ENCODE data around the gene NSFL1C.

The NSFL1C gene

DNA sequence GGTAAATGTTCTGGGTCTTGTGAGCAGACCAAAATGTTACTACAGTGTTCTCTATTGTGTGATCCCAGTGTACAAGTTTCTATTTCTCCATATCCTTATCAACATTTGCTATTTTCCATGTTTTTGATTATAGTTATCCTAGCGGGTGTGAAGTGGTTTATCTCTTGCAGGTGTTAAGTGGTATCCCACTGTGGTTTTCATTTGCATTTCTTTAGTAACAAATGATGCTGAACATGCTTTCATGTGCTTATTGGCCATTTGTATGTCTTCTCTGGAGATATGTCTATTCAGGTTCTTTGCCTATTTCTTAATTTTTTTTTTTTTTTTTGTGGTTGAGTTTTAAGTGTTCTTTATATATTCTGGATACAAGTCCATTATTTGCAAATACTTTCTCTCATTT, 35.5 kb downstream of the NSFL1C start:
- no peak overlapping the region for H3K4me3 Mint-ChIP-seq
- no peak overlapping the region for H3K27ac Mint-ChIP-seq
- H3K4me1 Mint-ChIP-seq (ENCODE audit: low read depth) = peaks cover 19% of the 10 kb centered on the region
- H3K36me3 Mint-ChIP-seq = peaks cover 3% of the 10 kb centered on the region
- no peaks in the 10 kb centered on the region for H3K27me3 Mint-ChIP-seq
- H3K9me3 Mint-ChIP-seq (ENCODE audit: low read depth) = no peaks in the 10 kb centered on the region

DNA sequence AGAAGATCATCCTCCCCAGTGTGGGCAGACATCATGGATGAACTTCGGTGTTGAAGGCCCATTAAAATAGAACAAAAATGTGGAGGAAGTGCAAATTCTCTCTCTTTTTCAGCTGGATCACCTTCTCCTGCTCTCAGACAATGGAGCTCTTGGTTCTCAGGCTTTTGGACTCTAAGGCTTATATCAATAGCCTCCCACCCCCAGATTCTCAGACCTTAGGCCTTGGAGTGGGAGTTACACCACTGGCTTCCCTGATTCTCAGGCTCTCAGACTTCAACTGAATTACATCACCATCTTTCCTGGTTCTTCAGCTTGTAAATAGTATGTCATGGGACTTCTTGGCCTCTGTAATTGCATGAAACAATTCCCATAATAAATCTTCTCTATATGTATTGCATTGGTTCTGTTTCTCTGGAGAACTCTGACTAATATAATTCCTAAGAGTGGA, 36.6 kb downstream of the NSFL1C start:
- Mint-ChIP-seq H3K4me3 (no peak overlapping the region), H3K27me3 (no peaks in the 10 kb centered on the region), H3K4me1 (ENCODE audit: low read depth) (peaks cover 12% of the 10 kb centered on the region), H3K36me3 (peaks cover 3% of the 10 kb centered on the region), H3K9me3 (ENCODE audit: low read depth) (no peaks in the 10 kb centered on the region), H3K27ac (no peak overlapping the region)

DNA sequence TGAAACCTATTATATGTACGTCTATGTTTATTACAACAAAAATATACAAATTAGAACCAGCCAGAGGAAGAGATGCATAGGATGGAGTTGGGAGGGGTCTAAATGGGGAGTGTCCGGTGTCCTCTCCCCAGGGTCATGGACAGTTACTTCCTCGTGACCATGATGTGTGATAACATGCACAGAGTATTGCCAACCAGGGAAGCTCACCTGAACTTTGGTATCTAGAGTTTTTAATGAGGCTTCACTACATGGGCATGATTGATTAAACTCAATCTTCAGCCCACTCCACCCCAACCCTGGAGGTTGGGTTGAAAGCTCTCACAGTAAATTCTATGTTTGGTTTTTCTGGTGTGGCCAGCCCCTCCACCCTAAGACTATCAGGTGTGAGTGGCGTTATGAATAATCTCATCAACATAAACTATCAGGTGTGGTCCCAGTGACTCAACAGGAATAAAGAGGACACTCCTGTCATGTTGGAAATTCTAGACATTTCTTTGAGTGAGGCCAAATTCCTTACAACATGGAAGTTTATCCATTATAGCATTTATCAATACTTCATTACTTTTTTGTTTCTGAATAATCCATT, 37.4 kb downstream of the NSFL1C start:
- no peaks in the 10 kb centered on the region for H3K36me3 Mint-ChIP-seq
- H3K4me3 Mint-ChIP-seq = no peak overlapping the region
- H3K27me3 Mint-ChIP-seq = no peaks in the 10 kb centered on the region
- no peaks in the 10 kb centered on the region for H3K9me3 Mint-ChIP-seq (ENCODE audit: low read depth)
- peaks cover 5% of the 10 kb centered on the region for H3K4me1 Mint-ChIP-seq (ENCODE audit: low read depth)
- no peak overlapping the region for H3K27ac Mint-ChIP-seq

DNA sequence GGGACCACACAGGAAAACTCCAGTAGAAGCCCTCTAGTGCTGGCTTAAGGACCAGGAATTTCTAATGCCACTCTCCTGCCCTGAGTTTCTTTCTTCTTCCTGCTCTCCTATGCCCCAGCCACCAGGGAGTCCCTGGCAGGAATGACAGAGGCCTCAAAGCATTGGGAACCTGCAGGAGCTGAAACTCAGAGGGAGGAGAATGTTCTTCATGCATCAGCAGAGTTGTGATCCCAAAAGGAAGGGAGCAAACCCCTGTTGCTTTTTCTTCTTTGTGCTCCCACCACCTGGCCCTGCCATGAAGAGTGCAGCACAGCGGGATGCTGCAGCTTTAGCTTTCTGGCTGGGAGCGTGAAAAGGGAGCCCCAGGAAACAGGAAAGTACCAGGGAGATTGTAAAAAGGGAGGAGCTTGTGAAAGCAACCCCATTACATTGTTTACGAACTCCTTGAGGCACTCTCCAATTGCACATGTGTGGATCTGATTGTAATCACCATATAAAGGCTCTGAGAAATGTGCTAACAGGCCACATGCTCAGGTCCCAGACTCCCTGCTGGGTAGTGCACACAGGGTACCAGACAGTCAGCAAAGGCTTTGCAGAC, 39.1 kb downstream of the NSFL1C start:
- Mint-ChIP-seq H3K36me3 (no peaks in the 10 kb centered on the region), H3K4me3 (no peak overlapping the region), H3K9me3 (ENCODE audit: low read depth) (no peaks in the 10 kb centered on the region), H3K27ac (no peak overlapping the region), H3K27me3 (no peaks in the 10 kb centered on the region), H3K4me1 (ENCODE audit: low read depth) (peaks cover 9% of the 10 kb centered on the region)

DNA sequence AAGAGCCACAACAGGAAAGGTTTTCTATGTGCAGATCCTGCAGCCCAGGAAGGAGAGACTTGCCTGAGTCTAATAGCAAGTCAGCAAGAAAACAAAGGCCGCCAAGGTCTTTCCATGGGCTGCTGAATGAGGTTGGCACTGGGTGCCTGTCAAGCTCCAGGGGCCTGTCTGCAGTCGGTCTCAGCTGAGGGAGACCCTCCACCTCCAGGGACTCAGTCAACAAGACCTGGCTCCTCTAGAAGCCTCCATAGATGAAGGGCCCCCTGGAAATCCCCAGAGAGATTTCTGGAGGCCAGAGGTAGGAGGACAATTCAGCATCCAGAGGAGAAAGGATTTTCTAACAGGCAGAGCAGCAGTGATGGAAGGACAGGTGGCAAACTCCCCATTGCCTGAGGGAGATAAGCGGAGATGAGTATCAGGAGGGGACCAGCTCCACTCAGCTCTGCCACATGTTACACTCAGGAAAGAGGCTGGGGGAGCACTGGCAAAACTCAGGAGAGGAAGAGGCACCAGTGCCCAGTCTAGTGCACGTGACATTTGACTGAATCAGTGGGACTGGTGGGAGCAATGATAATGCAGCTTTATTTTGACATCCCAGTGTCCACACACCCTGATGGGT, 40.3 kb downstream of the NSFL1C start:
- Mint-ChIP-seq H3K27ac (peak overlapping the region; percentile 28), H3K9me3 (ENCODE audit: low read depth) (no peaks in the 10 kb centered on the region), H3K36me3 (no peaks in the 10 kb centered on the region), H3K27me3 (no peaks in the 10 kb centered on the region), H3K4me3 (no peak overlapping the region), H3K4me1 (ENCODE audit: low read depth) (peaks cover 9% of the 10 kb centered on the region)

DNA sequence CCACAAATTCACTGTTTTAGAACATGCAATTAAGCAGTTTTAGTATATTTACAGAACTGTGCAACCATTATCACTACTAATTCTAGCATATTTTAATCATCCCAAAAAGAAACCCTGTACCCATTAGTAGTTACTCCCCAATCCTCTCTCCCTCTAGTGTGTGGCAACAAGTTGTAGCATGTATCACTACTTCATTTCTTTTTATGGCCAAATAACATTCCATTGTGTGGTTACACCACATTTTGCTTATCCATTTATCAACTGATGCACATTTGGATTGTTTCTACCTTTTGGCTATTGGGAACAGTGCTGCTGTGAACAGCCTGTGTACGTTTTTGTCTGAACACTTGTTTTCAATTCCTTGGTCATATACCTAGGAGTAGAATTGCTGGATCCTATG, 42.3 kb downstream of the NSFL1C start:
- Mint-ChIP-seq H3K4me1 (ENCODE audit: low read depth) (peaks cover 9% of the 10 kb centered on the region), H3K27me3 (no peaks in the 10 kb centered on the region), H3K36me3 (peaks cover 4% of the 10 kb centered on the region), H3K9me3 (ENCODE audit: low read depth) (peaks cover 6% of the 10 kb centered on the region), H3K27ac (no peak overlapping the region), H3K4me3 (no peak overlapping the region)

DNA sequence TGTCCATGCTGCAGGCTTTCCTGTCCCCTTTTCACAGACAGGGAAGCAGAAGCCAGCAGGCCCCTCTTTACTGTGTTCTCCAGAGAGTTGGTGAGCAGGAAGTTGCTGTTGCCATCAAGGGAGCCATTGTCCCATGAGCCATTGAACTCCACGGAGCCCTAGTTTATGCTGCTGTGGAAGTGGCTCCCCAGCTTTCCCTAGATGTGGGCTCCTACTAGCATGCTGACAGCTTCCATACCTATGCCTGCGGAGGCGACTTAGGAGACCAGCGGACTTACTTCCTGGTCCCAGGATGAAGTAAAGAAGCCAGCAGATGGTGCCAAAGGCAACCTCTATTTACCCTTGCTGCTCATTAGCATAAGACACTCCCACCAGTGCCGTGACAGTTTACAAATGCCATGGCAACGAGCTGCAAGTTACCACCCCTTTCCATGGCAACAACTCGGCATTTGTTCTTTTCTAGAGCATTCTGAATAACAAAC, 43.0 kb downstream of the NSFL1C start:
- H3K36me3 Mint-ChIP-seq = peaks cover 7% of the 10 kb centered on the region
- H3K27me3 Mint-ChIP-seq = no peaks in the 10 kb centered on the region
- peaks cover 10% of the 10 kb centered on the region for H3K9me3 Mint-ChIP-seq (ENCODE audit: low read depth)
- no peak overlapping the region for H3K27ac Mint-ChIP-seq
- H3K4me3 Mint-ChIP-seq = no peak overlapping the region
- H3K4me1 Mint-ChIP-seq (ENCODE audit: low read depth) = peaks cover 9% of the 10 kb centered on the region

DNA sequence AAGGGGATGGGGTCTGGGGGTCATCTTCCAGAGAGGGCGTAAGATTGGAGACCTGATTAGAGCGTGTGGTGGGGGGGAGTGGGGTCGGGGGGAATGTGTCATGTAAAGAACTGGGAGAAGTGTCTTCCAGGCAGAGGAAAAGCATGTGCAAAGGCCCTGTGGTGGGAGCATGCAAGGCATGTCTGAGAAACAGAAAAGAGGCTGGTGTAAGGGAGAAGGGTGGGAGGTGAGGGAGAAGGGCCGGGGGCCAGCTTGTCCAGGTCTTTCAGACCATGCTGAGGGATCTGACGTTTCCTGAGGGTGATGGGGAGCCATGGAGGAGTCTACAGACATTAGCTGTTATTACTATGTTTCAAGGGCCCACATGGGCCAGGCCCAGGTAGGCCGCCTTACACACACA, 43.4 kb downstream of the NSFL1C start:
- Mint-ChIP-seq H3K27me3 (no peaks in the 10 kb centered on the region), H3K4me1 (ENCODE audit: low read depth) (peaks cover 9% of the 10 kb centered on the region), H3K9me3 (ENCODE audit: low read depth) (peaks cover 12% of the 10 kb centered on the region), H3K27ac (no peak overlapping the region), H3K36me3 (peaks cover 7% of the 10 kb centered on the region), H3K4me3 (no peak overlapping the region)

DNA sequence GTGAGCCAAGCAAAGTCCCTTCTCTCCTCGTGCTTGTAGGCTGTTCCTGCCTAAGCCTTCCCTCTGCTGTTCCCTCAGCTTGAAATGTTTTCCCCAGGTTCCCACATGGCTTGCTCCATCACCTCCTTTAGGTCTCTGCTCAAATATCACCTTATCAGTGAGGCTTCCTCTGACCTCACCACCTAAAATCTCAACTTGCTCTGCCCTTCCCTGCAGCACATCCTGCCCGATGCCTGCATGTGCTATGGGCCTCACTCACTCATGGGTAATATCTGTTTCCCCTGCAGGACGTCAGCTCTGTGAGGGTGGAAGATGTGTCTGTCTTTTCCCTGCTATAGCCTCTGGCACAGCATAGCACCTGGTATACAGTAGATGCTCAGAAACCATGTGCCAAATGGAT, 43.9 kb downstream of the NSFL1C start:
- no peak overlapping the region for H3K4me3 Mint-ChIP-seq
- no peaks in the 10 kb centered on the region for H3K27me3 Mint-ChIP-seq
- H3K27ac Mint-ChIP-seq = no peak overlapping the region
- peaks cover 9% of the 10 kb centered on the region for H3K4me1 Mint-ChIP-seq (ENCODE audit: low read depth)
- peaks cover 12% of the 10 kb centered on the region for H3K9me3 Mint-ChIP-seq (ENCODE audit: low read depth)
- H3K36me3 Mint-ChIP-seq = peaks cover 7% of the 10 kb centered on the region

DNA sequence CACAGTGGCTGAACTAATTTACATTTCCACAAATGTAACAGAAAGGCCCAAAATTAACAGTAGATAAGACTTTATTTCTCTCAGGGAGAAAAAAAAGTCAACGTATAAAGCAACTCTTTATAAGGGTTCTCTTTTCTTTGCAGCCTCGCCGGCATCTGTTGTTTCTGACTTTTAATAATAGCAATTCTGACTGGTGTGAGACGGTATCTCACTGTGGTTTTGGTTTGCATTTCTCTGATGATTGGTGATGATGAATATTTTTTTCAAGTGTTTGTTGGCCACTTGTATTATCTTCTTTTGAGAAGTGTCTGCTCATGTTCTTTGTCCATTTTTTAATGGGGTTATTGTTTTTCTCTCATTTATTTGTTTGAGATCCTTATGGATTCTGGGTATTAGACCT, 46.6 kb downstream of the NSFL1C start:
- Mint-ChIP-seq H3K4me1 (ENCODE audit: low read depth) (peaks cover 5% of the 10 kb centered on the region), H3K4me3 (no peak overlapping the region), H3K27ac (no peak overlapping the region), H3K9me3 (ENCODE audit: low read depth) (peaks cover 12% of the 10 kb centered on the region), H3K27me3 (no peaks in the 10 kb centered on the region), H3K36me3 (peaks cover 7% of the 10 kb centered on the region)

DNA sequence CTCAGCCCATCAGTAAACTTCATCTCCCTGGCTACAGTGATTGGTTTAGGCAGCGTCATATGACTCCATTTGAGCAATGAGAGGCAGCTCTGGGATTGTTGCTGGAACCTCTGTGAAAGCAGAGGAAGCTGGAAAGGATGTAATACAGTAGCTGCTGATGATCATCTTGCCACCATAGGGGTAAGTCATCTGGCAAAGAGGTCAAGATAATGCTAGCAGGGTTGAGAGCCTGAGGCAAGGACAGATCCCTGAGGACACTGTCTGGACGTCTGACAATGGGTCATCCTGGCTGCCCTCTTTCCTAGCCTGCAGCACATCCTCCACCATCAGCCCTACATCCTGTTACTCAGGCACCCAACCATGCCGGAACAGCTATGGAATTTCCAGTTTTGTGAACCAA, 48.3 kb downstream of the NSFL1C start:
- Mint-ChIP-seq H3K27ac (no peak overlapping the region), H3K27me3 (no peaks in the 10 kb centered on the region), H3K4me1 (ENCODE audit: low read depth) (peaks cover 5% of the 10 kb centered on the region), H3K4me3 (no peak overlapping the region), H3K9me3 (ENCODE audit: low read depth) (peaks cover 12% of the 10 kb centered on the region), H3K36me3 (peaks cover 7% of the 10 kb centered on the region)

DNA sequence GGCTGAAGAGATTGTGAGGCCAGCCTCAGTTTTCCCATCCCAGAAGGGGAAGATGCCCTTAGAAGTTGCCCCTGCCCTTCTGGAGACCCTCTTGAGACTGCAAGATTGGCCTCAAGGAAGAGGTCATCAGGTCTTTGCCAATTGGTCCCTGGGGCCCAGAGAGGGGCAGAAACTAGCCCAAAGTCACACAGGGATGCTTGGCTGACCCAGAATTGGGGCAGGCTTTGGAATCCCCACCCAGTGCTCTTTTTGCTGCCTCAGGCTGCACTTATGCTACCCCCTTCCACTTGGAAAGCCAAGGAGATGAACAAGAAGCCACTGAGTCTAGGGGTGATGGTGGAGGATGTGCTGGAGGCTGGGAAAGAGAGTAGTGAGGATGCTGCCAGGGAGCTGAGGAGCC, 48.9 kb downstream of the NSFL1C start:
- H3K27ac Mint-ChIP-seq = no peak overlapping the region
- H3K4me3 Mint-ChIP-seq = no peak overlapping the region
- no peaks in the 10 kb centered on the region for H3K27me3 Mint-ChIP-seq
- peaks cover 12% of the 10 kb centered on the region for H3K9me3 Mint-ChIP-seq (ENCODE audit: low read depth)
- peaks cover 7% of the 10 kb centered on the region for H3K36me3 Mint-ChIP-seq
- H3K4me1 Mint-ChIP-seq (ENCODE audit: low read depth) = peaks cover 2% of the 10 kb centered on the region

DNA sequence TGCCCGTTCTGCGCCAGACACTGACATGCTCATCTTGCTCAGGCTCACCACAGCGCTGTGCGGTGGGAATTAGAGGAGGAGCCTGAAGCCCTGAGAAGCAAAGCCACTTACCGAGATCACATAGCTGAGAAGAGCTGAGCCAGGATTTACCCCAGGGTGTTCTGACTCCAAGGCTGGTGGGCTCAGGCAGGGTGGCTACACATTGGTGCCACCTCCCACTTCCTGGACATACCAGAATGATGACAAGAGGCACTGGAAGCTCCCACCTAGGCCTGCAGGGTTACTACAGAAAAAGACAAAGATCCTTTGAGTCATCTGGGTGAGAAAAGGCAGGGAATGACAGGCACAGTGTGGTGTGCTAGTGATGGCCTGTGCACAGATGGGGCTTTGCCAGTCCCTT, 49.4 kb downstream of the NSFL1C start:
- Mint-ChIP-seq H3K36me3 (peaks cover 7% of the 10 kb centered on the region), H3K27ac (no peak overlapping the region), H3K9me3 (ENCODE audit: low read depth) (peaks cover 12% of the 10 kb centered on the region)

DNA sequence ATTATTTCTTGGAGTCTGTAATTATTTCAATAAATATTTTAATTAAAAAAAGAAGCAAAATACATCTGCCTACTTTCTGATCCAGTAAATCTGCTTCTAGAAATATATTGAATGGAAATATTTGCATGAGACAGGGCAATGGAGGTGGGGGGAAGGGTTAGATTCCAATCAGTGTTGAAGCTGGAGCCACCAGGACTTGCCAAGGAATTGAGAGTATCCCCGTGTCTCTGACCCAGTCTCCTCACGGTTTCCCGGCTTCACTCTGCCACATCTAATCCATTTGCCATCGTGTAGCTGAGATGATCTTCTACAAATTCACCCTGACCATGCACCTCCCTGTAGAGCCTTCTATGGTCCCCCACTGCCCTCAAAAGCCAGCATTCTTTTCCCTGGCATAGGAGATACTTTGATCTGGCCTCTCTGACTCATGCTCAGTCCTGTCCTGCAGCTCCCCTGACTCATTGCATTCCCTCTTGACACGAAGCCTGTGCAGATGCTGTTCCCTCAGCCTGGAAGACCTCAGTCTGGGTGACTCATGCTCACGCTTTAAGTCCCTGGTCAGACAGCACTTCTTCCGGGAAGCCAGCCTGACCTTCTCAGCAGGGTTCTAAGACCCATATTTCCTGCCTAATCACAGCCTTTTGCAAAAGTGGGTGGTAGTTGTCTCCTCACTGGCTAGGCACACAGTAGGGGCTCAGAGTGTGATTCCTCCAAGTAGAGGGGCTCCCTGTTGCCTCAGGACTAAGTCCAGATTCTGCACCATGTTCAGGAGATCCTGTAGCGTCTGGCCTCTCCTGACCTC, 50.8 kb downstream of the NSFL1C start:
- no peak overlapping the region for H3K27ac Mint-ChIP-seq
- H3K4me3 Mint-ChIP-seq = no peak overlapping the region
- H3K27me3 Mint-ChIP-seq = no peaks in the 10 kb centered on the region
- peaks cover 12% of the 10 kb centered on the region for H3K9me3 Mint-ChIP-seq (ENCODE audit: low read depth)
- no peaks in the 10 kb centered on the region for H3K4me1 Mint-ChIP-seq (ENCODE audit: low read depth)
- H3K36me3 Mint-ChIP-seq = peaks cover 7% of the 10 kb centered on the region

More for the DNA sequence above, 49.4 kb downstream of the NSFL1C start:
- H3K4me1 Mint-ChIP-seq (ENCODE audit: low read depth) = no peaks in the 10 kb centered on the region
- no peaks in the 10 kb centered on the region for H3K27me3 Mint-ChIP-seq
- no peak overlapping the region for H3K4me3 Mint-ChIP-seq

DNA sequence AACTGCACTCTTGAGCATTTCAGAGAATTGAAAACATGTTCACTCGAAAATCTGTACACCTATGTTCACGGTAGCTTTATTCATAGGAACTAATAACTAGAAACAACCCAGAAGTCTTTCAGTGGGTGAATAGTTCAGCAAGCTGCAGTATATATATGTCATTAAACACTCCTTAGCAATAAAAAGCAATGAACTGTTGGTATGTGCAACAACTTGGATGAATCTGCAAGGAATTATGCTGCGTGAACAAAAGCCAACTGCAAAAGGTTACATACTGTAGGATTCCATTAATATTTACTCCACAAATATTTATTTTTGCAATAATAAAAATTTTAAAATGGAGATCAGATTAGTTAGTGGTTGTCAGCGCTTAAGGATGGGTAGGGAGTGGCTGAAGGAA, 51.7 kb downstream of the NSFL1C start:
- H3K4me1 Mint-ChIP-seq (ENCODE audit: low read depth) = no peaks in the 10 kb centered on the region
- no peak overlapping the region for H3K27ac Mint-ChIP-seq
- H3K36me3 Mint-ChIP-seq = peaks cover 6% of the 10 kb centered on the region
- H3K27me3 Mint-ChIP-seq = no peaks in the 10 kb centered on the region
- no peak overlapping the region for H3K4me3 Mint-ChIP-seq
- H3K9me3 Mint-ChIP-seq (ENCODE audit: low read depth) = peaks cover 6% of the 10 kb centered on the region

All from activated naive CD8-positive, alpha-beta T cell (primary cell).